GM12878 (cell line): Measurements from ENCODE around the gene SAP130.

ENCODE experiments used
- CEBPB ChIP-seq, 2 experiments: fragments of 150-350 bp in 1 of 2; IDR thresholded peaks; 2 replicates each; pipeline ENCODE4 v1.6.1; 2012 to 2014; ENCODE audit warnings: low read depth in 2 of 2, low read length in 2 of 2, borderline replicate concordance in 1 of 2, inconsistent platforms in 1 of 2
- CTCF ChIP-seq, 3 experiments: IDR thresholded peaks in 2 of 3; conservative IDR thresholded peaks in 1 of 3; 2 replicates each; pipeline ENCODE4 v1.5.1; 2011; ENCODE audit warnings: low read depth in 3 of 3, low read length in 3 of 3, mild to moderate bottlenecking in 3 of 3, control low read depth in 2 of 3, moderate library complexity in 2 of 3, inconsistent platforms in 1 of 3, mixed read lengths in 1 of 3; ENCODE audit not compliant: control insufficient read depth in 2 of 3, insufficient read depth in 1 of 3; ENCODE audit errors: extremely low read depth in 1 of 3
- ELK1 ChIP-seq: IDR thresholded peaks from 2 replicates; pipeline ENCODE4 v1.6.1; 2012; ENCODE audit warnings: low read depth, low read length, improper control_type of control experiment
- EZH2 ChIP-seq: IDR thresholded peaks from 2 replicates; pipeline ENCODE4 v1.6.1; 2012; ENCODE audit warnings: low read depth, mild to moderate bottlenecking, control low read depth, inconsistent platforms, low read length, borderline replicate concordance; ENCODE audit not compliant: control insufficient read depth
- FOS ChIP-seq: IDR thresholded peaks from 3 replicates; pipeline ENCODE4 v1.6.1; 2011; ENCODE audit warnings: borderline replicate concordance; ENCODE audit not compliant: insufficient read length; ENCODE audit errors: extremely low read depth
- FOXK2 ChIP-seq: fragments of 450-650 bp; IDR thresholded peaks from 2 replicates; pipeline ENCODE4 v1.6.1; 2017; ENCODE audit warnings: mild to moderate bottlenecking, moderate library complexity
- JUND ChIP-seq: IDR thresholded peaks from 2 replicates; pipeline ENCODE4 v1.6.1; 2012; ENCODE audit warnings: low read depth, mild to moderate bottlenecking, low read length, improper control_type of control experiment, moderate library complexity
- MYC ChIP-seq: IDR thresholded peaks from 2 replicates; pipeline ENCODE4 v1.6.1; 2011; ENCODE audit warnings: mild to moderate bottlenecking, low read length, moderate library complexity, inconsistent platforms; ENCODE audit not compliant: insufficient read depth, insufficient replicate concordance, insufficient read length, severe bottlenecking
- NFYB ChIP-seq: IDR thresholded peaks from 2 replicates; pipeline ENCODE4 v1.6.1; 2011; ENCODE audit warnings: low read depth, mild to moderate bottlenecking, low read length, improper control_type of control experiment, moderate library complexity; ENCODE audit not compliant: insufficient read depth
- POLR2A ChIP-seq: IDR thresholded peaks from 2 replicates; pipeline ENCODE4 v1.6.1; 2011; ENCODE audit warnings: low read depth, mild to moderate bottlenecking, low read length
- POLR2AphosphoS5 ChIP-seq: IDR thresholded peaks from 2 replicates; pipeline ENCODE4 v1.6.1; 2011; ENCODE audit warnings: mild to moderate bottlenecking, low read length, inconsistent platforms
- REST ChIP-seq: IDR thresholded peaks from 2 replicates; pipeline ENCODE4 v1.6.1; 2012; ENCODE audit warnings: mild to moderate bottlenecking, low read depth, low read length

GRCh38 chr2:127953128-127953718 is 74.6 kb downstream of the SAP130 start:
- TF ChIP-seq MYC (no peak), POLR2A (no peak), POLR2AphosphoS5 (no peak), FOXK2 (no peak), CTCF (IDR thresholded peaks at IDR 0.05 in 2 of 3, conservative IDR thresholded peaks at IDR 0.05 in 1 of 3; ENCODE audit: control insufficient read depth in 2 of 3, extremely low read depth in 1 of 3, insufficient read depth in 1 of 3, low read depth in 3 of 3, low read length in 3 of 3) (no peak), EZH2 (no peak), REST (no peak), ELK1 (no peak), NFYB (no peak), FOS (no peak), JUND (no peak), CEBPB (IDR thresholded peaks at IDR 0.05; ENCODE audit: borderline replicate concordance in 1 of 2, low read depth in 2 of 2, low read length in 2 of 2) (no peak)
